GM12801 (cell line): Measurements from ENCODE around the gene KCNH1.

Experiments used
- CTCF ChIP-seq: IDR thresholded peaks from one replicate; pipeline ENCODE4 v1.5.1; 2011; ENCODE audit warnings: control low read depth; ENCODE audit not compliant: insufficient read length; ENCODE audit errors: extremely low read depth

KCNH1 gene

DNA sequence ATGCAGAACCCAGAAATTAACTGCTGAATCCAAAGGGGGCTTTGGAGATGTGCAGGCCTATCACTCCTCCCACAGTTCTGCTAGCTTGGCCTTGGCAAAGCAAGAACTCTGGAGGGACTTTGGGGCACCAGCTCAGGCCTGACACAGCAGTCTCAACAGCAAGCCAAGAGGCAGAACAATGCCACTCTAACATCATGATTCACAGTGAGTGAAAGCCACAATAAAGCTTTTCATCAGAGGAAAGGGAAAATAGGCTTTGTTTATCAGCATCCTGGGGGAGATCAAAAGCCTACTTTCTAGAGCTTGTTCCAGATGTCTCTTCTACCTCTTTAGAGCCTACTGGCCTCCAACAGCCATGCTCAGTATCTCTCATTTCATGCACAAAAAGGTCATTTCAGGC, 283.4 kb downstream of the KCNH1 start:
- no peak for TF ChIP-seq CTCF

DNA sequence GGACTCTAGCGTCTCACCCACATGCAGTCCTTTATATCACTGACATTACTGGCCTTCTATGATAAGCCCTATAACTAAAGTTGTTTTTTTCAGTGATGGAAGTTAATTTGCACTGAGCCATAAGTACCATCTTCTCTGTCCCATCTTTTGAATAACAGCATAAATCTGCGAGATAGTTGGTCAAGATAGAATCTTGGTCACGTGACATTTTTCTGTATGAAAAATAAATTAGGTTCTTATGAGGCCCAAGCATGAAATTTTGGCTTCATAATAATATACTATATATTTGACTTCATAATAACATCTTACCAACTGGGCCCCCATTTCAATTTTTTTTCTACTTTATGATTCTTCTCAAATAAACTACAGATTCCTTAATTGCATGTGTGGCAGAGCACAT, 285.5 kb downstream of the KCNH1 start:
- TF ChIP-seq CTCF: no peak

DNA sequence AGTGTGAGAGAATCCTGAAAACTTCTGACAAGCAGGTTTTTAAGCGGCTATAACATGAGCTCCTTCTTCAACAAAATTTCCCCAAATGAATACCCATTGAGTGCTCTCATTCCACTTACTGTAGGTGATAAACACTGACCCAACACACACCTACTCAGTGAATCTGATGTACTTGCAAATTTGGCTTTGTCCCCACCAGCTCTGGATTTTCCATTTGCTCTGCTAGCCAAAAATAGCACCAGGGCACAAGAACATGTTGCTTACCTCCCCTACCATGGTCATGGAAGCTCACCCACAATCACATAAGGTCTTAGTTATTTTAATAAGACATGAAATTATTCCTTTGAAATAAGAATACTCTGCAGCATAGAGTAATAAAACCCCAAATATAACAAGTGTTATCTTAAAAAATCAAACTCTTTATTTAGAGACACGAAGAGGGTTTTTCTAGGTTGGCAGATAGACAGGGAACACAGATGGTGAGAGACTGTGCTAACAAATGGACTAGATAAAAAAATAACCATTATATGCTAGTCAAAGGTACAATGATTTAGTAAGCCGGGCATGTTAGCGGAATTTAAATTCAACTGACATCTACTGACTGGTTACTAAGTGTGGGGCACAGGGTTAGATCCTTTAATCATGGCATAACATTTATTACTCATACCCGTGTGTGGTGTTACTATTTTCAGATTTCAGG, 291.9 kb downstream of the KCNH1 start:
- TF ChIP-seq CTCF: no peak

- TF ChIP-seq CTCF: no peak
Observed at GRCh38 chr1:210830034-210831028, 303.6 kb downstream of the KCNH1 start.

GRCh38 chr1:210828996-210829596, 304.9 kb downstream of the KCNH1 start:
- TF ChIP-seq CTCF: no peak

DNA sequence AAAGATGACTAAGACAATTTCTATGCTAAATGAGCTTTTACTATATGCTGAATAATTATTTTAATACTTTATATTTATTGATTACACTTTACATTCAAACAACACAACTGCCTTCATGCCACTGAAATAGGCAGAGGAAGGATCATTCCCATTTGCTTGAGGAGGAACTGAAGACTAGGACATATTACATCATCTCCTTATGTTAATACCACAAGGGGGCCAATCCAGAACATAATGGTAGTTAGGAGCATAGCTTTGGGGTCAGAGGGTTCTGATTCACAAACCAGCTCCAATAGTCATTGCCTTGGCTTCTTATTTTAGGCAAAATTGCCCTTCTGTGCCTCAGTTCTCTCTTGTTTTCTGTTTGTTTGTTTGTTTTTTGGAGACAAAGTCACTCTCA, 306.5 kb downstream of the KCNH1 start:
- no peak for TF ChIP-seq CTCF

- TF ChIP-seq CTCF: no peak
Observed at GRCh38 chr1:210826686-210827085, 307.3 kb downstream of the KCNH1 start.
